Left lung (tissue), 10 donors: ENCODE measurements around the gene DLG5. TPM values are rescaled to one million over a fixed set of nuclear protein-coding genes. Genes with fewer than 3 reads are reported as not detected.

Experiments
- ATAC-seq: fragments of 200-7000 bp; cut with Tn5 transposase; one replicate; pipeline ENCODE4 v1.9.1; 2020; ENCODE audit warnings: moderate library complexity
- DNase-seq, 4 donors: peaks; one replicate each; pipeline ENCODE4 v3.0.0-alpha.2; 2013 to 2020
- H3K27ac ChIP-seq, 2 donors: fragments of 200-600 bp; sonication (generic) in 1 of 2; one replicate each; pipeline versions ENCODE4 v1.5.0 to v1.8.0; 2020 to 2021
- H3K27me3 ChIP-seq, 2 donors: fragments of 200-600 bp; sonication (generic) in 1 of 2; one replicate each; pipeline versions ENCODE4 v1.5.0 to v1.8.0; 2020 to 2021
- H3K36me3 ChIP-seq, 2 donors: fragments of 200-600 bp; sonication (generic) in 1 of 2; one replicate each; pipeline versions ENCODE4 v1.5.0 to v1.8.0; 2020 to 2021
- H3K4me1 ChIP-seq, 2 donors: fragments of 200-600 bp; one replicate each; pipeline ENCODE4 v1.8.0; 2021
- H3K4me3 ChIP-seq, 2 donors: fragments of 200-600 bp; sonication (generic) in 1 of 2; one replicate each; pipeline versions ENCODE4 v1.5.0 to v1.8.0; 2020 to 2021; ENCODE audit warnings: mild to moderate bottlenecking in 1 of 2
- H3K9me3 ChIP-seq, 2 donors: fragments of 200-600 bp; sonication (generic) in 1 of 2; one replicate each; pipeline versions ENCODE4 v1.5.0 to v1.8.0; 2020 to 2021
- intact Hi-C, 2 donors: fragments of 100-400 bp; cut with DNase I; formaldehyde crosslinking; loops; one replicate each; pipeline versions ENCODE4 v1.11.2 to v1.14.2; 2022
- polyA plus RNA-seq, 6 donors: library from polyadenylated mRNA; unstranded; fragments of 120-200 nt; gene quantifications; one replicate each; pipeline ENCODE4 v1.2.1, GENCODE V29; 2013; ENCODE audit not compliant: insufficient read length in 6 of 6
- total RNA-seq, 2 donors: library from RNA; stranded (reverse); fragmentation: NEBNext Ultra II Directional; extraction: Animal tissue kit (Norgen Biotek cat#: 25700); gene quantifications; one replicate each; pipeline ENCODE4 v1.2.1, GENCODE V29; 2021
- TF ChIP-seq, protein P1 (sequence below), 2 donors: fragments of 200-600 bp; sonication (generic) in 1 of 2; IDR thresholded peaks; one replicate each; pipeline versions ENCODE4 v1.5.0 to v1.8.0; 2021; ENCODE audit warnings: antibody characterized with exemption in 2 of 2
- donor health status: DM: no; HTN: yes; CAD: no.
- donor health status: DM: no; HTN: no; CAD: no.

DLG5 gene
- total and polyA plus RNA-seq, 8 donors = 17.0 to 53.4 (median 49.0) TPM

DNA sequence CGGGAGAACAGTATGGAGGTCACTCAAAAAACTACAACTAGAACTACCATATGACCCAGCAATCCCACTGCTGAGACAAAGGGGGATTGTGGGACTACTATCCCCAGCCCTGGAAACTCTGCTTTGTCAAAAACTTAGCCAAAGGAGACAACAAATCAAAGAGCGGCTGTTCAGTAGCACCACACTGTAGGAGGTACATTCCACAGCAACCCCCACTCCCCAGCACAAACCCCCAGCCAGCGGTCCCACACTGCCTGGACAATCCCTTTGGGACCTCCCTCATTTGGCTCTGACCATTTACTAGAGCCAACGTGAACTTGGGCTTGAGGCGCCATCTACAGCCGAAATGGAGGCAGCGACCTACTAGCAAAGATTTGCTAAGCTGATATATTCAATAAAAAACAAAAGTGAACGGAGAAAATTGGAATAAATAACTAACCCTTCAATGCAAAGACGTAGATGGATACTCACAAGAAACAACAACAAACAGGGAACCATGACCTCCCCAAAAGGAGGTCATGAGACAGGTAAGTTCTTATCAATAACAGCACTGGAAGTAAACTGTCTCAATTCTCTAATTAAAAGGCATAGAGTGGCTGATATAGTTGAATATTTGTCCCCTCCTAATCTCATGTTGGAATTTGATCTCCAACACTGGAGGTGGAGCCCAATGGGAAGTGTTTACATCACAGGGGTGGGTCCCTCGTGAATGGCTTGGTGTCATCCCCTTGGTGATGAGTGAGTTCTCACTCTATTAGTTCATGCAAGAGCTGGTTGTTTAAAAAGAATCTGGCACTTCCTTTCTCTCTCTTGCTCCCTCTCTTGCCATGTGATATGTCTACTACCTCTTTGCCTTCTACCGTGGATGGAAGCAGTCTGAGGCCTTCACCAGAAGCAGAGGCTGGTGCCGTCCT is 170.0 kb downstream of the DLG5 start:
- intact Hi-C loops = no loop called here
- Histone ChIP-seq H3K27me3 (no peaks in the 10 kb centered on the region), H3K9me3 (no peaks in the 10 kb centered on the region), H3K4me1 (no peaks in the 10 kb centered on the region), H3K36me3 (no peaks in the 10 kb centered on the region), H3K4me3 (no peak overlapping the region), H3K27ac (no peak overlapping the region)
- DNase-seq (peak; percentile 12 to 64 (median 39)), ATAC-seq (peak; percentile 79)
- TF ChIP-seq, protein P1, sequence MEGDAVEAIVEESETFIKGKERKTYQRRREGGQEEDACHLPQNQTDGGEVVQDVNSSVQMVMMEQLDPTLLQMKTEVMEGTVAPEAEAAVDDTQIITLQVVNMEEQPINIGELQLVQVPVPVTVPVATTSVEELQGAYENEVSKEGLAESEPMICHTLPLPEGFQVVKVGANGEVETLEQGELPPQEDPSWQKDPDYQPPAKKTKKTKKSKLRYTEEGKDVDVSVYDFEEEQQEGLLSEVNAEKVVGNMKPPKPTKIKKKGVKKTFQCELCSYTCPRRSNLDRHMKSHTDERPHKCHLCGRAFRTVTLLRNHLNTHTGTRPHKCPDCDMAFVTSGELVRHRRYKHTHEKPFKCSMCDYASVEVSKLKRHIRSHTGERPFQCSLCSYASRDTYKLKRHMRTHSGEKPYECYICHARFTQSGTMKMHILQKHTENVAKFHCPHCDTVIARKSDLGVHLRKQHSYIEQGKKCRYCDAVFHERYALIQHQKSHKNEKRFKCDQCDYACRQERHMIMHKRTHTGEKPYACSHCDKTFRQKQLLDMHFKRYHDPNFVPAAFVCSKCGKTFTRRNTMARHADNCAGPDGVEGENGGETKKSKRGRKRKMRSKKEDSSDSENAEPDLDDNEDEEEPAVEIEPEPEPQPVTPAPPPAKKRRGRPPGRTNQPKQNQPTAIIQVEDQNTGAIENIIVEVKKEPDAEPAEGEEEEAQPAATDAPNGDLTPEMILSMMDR (IDR thresholded peaks at IDR 0.05) = peak; percentile 16 to 38

DNA sequence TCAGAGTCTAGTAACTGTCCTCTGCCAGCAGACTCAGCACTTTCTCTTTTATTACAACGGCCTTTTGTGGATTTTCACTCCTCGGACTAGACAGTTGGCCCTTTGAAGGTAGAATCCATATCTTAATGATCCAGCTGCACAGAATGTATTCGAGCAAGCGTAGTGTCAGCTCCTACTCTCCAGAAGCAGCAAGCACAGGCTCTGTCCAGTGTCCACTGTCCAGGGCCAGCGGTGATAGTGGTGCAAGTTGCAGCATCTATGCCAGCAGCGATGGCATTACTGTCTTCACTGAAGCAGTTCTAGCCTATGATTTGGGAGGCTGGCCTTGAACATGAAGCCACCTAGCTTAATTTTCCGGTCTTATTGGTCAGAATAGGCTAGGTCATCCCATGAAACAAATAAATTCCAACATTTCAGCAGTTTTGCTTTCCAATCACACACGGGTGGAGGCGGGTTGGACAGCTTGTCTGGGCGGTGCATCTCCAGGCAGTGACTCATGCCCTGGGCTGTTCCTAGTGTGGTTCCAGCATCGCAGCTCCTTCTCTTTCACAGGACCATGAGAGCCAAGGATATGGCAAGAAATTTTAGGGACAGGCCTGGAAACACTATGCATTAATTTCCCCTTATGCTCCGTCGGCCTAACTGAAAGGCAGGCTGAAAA is 180.4 kb downstream of the DLG5 start:
- no peak overlapping the region for H3K27ac ChIP-seq
- H3K4me3 ChIP-seq = no peak overlapping the region
- H3K27me3 ChIP-seq = no peaks in the 10 kb centered on the region
- H3K9me3 ChIP-seq = no peaks in the 10 kb centered on the region
- no peaks in the 10 kb centered on the region for H3K36me3 ChIP-seq
- H3K4me1 ChIP-seq = no peaks in the 10 kb centered on the region
- intact Hi-C loops = no loop called here
- DNase-seq (no peak), ATAC-seq (peak; percentile 49)
- TF ChIP-seq, protein P1 (IDR thresholded peaks at IDR 0.05) = no peak

DNA sequence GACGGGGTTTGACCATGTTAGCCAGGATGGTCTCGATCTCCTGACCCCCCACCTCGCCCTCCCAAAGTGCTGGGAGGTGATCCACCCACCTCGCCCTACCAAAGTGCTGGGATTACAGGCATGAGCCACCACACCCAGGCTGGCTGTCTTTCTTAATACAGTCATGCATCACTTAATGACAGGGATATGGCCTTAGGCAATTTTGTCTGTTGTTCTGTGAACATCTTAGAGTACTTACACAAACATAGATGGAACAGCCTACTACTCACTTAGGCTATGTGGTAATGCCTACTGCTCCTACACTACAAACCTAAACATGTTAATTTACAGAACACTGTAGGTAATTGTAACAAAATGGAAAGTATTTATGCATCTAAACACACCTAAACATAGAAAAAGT is 182.3 kb downstream of the DLG5 start:
- Histone ChIP-seq H3K27me3 (no peaks in the 10 kb centered on the region), H3K27ac (no peak overlapping the region), H3K36me3 (no peaks in the 10 kb centered on the region), H3K4me1 (no peaks in the 10 kb centered on the region), H3K9me3 (peaks cover 0 to 8% of the 10 kb centered on the region in 2 donors), H3K4me3 (no peak overlapping the region)
- TF ChIP-seq, protein P1 (IDR thresholded peaks at IDR 0.05) = no peak
- ATAC-seq (no peak), DNase-seq (no peak)
- intact Hi-C loops = no loop called here

DNA sequence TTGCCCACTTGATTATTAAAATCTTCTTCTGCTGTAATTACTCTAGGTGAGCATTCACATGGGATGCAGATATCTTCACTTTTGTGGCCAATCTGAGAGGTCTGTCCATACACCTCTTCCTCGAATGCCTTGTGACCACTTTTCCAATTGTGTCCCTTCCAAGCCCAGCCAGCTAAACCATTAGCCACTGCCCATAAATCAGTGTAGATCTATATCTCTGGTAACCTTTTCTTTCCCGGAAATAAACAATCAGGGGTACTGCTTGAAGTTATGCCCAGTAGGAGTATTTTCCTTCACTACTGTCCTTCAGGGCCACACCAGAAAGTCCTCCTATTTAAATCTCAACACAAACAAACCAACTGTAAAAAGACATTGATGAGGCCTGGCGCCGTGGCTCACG is 184.4 kb downstream of the DLG5 start:
- Histone ChIP-seq H3K27me3 (no peaks in the 10 kb centered on the region), H3K36me3 (no peaks in the 10 kb centered on the region), H3K4me3 (no peak overlapping the region), H3K4me1 (no peaks in the 10 kb centered on the region), H3K9me3 (peaks cover 0 to 10% of the 10 kb centered on the region in 2 donors), H3K27ac (no peak overlapping the region)
- ATAC-seq = no peak
- intact Hi-C loops = no loop called here
- DNase-seq = no peak
- TF ChIP-seq, protein P1 (IDR thresholded peaks at IDR 0.05) = no peak

- H3K27ac ChIP-seq = no peak overlapping the region
- peaks cover 0 to 14% of the 10 kb centered on the region in 2 donors for H3K9me3 ChIP-seq
- no peaks in the 10 kb centered on the region for H3K4me1 ChIP-seq
- no peaks in the 10 kb centered on the region for H3K27me3 ChIP-seq
- intact Hi-C loops = no loop called here
- TF ChIP-seq, protein P1 (IDR thresholded peaks at IDR 0.05) = no peak
- H3K4me3 ChIP-seq = no peak overlapping the region
- no peak for ATAC-seq
- DNase-seq = no peak
- H3K36me3 ChIP-seq = no peaks in the 10 kb centered on the region
Observed at GRCh38 chr10:77741746-77742145, 184.8 kb downstream of the DLG5 start.
